GM18520 (cell line): ENCODE measurements around the gene MYADM.

Experiments used
- ATAC-seq: cut with Tn5 transposase; IDR thresholded peaks from one replicate; pipeline ENCODE4 v1.9.1; 2021; ENCODE audit not compliant: unreplicated experiment

The MYADM gene

DNA sequence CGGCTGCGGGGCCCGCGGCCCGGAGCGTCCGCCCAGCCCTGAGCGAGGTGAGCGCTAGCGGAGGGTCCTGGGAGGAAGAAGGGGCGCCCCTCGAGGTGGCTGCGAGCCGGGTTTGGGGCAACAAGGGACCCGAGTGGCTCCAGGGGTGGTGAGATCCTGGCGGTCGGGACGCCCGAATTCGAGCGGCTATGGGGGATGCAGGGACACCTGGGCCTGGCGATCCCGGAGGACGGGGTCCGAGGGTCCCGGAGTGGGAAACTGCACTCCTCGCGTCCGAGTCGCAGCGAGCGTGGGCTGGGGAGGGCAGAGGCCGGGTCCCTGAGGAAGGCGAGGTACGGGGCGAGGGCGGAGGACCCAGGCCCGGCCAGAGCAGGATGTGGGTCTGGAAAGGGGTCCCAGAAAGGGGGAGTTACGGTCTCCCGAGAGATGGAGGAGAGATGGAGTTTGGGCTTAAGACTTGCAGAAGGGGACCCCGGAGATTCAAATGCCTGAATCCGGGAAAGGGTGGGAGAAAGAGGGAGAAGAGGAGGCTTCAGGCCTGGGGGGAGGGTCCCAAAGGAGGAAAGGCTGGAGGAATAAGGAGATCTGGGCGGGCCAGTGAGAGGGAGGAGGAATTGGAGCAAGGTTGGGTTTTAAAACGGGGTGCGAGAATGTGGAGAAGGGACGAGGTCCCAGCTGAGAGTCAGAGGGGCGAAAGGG is 41.9 kb downstream of the MYADM start:
- ATAC-seq: no peak

DNA sequence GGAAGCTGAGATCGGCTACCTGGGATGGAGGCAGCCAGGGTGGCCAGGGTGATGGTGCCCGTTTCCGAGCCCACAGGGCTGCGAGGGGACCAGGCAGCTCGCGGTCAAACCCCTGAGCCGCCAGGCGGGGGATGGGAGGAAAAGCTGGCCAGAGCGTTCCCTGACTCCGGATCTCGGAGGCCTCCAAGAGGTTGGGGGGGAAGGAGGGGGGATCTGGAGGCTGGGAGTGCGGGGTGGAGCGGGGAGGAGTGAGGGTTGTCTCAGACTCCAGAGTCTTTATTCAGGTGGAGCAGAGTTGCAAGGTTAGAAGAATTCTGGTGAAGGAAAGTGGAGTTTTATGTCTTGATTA is 42.5 kb downstream of the MYADM start:
- ATAC-seq: no peak

DNA sequence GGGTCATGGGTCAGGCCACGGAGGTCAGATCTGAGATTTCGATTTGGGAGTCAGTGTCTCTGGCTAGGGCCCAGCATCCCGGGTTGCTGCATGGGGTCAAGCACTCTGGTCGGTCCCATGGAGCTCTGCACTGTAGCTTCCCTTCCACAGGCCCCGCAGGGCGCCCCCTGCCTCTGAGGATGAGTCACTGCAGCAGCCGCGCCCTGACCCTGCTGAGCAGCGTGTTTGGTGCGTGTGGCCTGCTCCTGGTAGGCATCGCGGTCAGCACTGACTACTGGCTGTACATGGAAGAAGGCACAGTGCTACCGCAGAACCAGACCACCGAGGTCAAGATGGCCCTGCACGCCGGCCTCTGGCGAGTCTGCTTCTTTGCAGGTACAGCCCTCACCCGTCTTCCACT is 45.0 kb downstream of the MYADM start:
- no peak for ATAC-seq

DNA sequence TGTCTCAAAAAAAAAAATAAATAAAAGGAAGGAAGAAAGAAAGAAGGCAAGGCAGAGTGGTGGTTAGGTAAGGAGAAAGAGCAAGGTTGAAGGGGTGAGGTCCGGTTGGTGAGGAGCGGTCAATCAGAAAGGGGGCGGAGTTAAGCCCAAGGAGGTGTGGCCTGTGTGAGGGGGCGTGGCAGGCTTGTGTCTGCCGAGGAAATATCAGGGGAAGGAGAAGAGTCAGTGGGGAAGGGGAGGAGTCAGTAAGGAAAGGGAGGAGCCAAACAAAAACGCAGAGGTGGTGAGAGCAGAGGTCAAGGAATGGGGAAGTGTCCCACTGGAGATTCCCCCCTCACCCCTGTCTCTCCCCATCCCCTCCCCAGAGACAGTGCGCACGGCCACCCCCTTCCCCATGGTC is 47.3 kb downstream of the MYADM start:
- no peak for ATAC-seq

DNA sequence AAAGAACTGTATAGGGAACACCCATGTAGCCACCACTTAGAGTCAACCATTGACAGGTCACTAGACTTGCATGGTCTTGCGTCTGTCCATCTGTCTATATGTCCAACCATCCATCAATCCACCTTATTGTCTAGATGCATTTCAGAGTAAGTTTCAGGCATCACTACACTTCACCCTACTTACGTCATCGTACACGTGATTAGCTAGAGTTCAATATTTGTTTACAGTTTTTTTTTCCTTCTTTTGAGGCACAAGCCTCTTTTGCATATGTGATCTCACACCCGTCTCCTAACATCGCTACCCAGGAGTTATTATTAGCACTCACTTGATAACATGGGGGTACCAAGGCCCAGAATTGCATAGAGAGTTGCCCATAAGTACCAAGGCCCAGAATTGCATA is 48.3 kb downstream of the MYADM start:
- ATAC-seq: no peak

DNA sequence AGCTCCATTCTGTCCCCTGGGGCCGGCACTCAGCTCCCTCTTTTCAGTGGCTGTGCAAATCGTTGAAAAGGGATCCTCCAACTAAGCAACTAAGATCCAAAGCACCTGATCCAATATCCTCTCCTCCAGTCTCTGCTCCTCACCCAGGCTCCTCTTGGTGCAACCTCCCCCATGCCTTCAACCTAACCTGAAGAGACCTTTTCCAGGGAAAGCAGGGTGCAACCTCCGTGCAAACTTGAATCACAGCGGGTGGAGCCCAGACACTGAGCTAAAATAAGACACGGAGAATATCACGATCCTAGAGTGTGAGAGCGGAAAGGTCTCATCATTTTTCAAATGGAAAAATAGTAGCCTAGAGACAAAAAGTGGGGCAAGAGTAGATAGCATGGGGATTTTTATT is 49.7 kb downstream of the MYADM start:
- ATAC-seq: no peak
